Metanephros (tissue), 2 donors: ENCODE data around the gene BCR. TPM values are rescaled to one million over a fixed set of nuclear protein-coding genes. Genes with fewer than 3 reads are reported as not detected.

Source experiments
- small RNA-seq: library from RNA; depleted of rRNA; stranded (forward); fragments of <200 nt; gene quantifications from one replicate; pipeline ENCODE3, GENCODE V24; 2014; ENCODE audit warnings: low replicate concordance
- total RNA-seq: library from RNA; depleted of rRNA; stranded (reverse); fragments of >200 nt; gene quantifications from one replicate; pipeline ENCODE4 v1.2.3, GENCODE V29; 2014

The BCR gene
- total RNA-seq, result 38.2 TPM

GRCh38 chr22:23180301-23180892 lies at the start of gene BCR:
Gene BCR (plus strand): TSS chr22:23180509. CDS start chr22:23180961, 452 bp downstream.

GRCh38 chr22:23144932-23145877 lies 35.1 kb upstream of the BCR start, which contains the start of gene RAB36:
Gene RAB36 (plus strand): TSS chr22:23145477. CDS start chr22:23146617, 1,140 bp downstream.

Small RNA genes lying within 50 kb of the gene (small RNA-seq; reads per million reads assigned to genes)
- gene BCRP8 (not detected), gene RF00017 (not detected), gene RF00066 (not detected), gene RN7SL263P (not detected)

Other genes starting within 250 kb of the BCR start
- 4.9 TPM for gene GNAZ, start 110.0 kb upstream of the BCR start, total RNA-seq
- 4.2 TPM for gene RSPH14, start 38.5 kb upstream of the BCR start, total RNA-seq
- gene RAB36, start 35.0 kb upstream of the BCR start, total RNA-seq, result 12.9 TPM